CD4-positive, CD25-positive, alpha-beta regulatory T cell (primary cell): ENCODE results near the gene TIMP2. TPM values are rescaled to one million over a fixed set of nuclear protein-coding genes. Genes with fewer than 3 reads are reported as not detected.

Source experiments
- ATAC-seq, 2 donors: fragments of 150-1000 bp; cut with Tn5 transposase; one replicate each; pipeline ENCODE4 v1.10.0; 2021; ENCODE audit warnings: low read depth in 2 of 2, moderate number of reproducible peaks in 2 of 2, moderate library complexity in 1 of 2
- DNase-seq, 3 donors: peaks; one replicate each; pipeline versions ENCODE4 v3.0.0 to v3.0.0-alpha.2; 2012 to 2022; ENCODE audit warnings: mixed read lengths in 1 of 3
- H3K27ac ChIP-seq: one replicate; pipeline ENCODE4 v1.7.0; 2013; ENCODE audit warnings: mild to moderate bottlenecking, low read length; ENCODE audit not compliant: insufficient read depth, poor library complexity, severe bottlenecking
- H3K27me3 ChIP-seq: one replicate; pipeline ENCODE4 v1.7.0; 2013; ENCODE audit warnings: low read length; ENCODE audit not compliant: control insufficient read depth, insufficient read depth
- H3K36me3 ChIP-seq: one replicate; pipeline ENCODE4 v1.7.0; 2013; ENCODE audit warnings: mild to moderate bottlenecking, low read length, moderate library complexity; ENCODE audit not compliant: control insufficient read depth, insufficient read depth
- H3K4me1 ChIP-seq: 2 replicates; pipeline ENCODE4 v1.7.0; 2013; ENCODE audit warnings: mild to moderate bottlenecking, low read length; ENCODE audit not compliant: insufficient read depth, control insufficient read depth, poor library complexity, severe bottlenecking
- H3K4me3 ChIP-seq: one replicate; pipeline ENCODE4 v1.7.0; 2013; ENCODE audit warnings: low read depth, mild to moderate bottlenecking, low read length, moderate library complexity
- H3K9me3 ChIP-seq, 2 experiments: 1 replicate in 1 of 2; 2 replicates in 1 of 2; pipeline ENCODE4 v1.7.0; 2013; ENCODE audit warnings: low read length in 2 of 2, mild to moderate bottlenecking in 1 of 2, moderate library complexity in 1 of 2; ENCODE audit not compliant: control insufficient read depth in 2 of 2
- H3K27ac Mint-ChIP-seq, 3 donors: one replicate each; pipeline ENCODE4 v1.8.0; 2020 to 2022; ENCODE audit warnings: mild to moderate bottlenecking in 3 of 3, mixed read lengths in 3 of 3, moderate library complexity in 2 of 3
- H3K27me3 Mint-ChIP-seq: one replicate; pipeline ENCODE4 v1.8.0; 2022; ENCODE audit warnings: mild to moderate bottlenecking, mixed read lengths
- H3K36me3 Mint-ChIP-seq: one replicate; pipeline ENCODE4 v1.8.0; 2020; ENCODE audit warnings: mixed read lengths
- H3K4me1 Mint-ChIP-seq, 4 donors: one replicate each; pipeline ENCODE4 v1.8.0; 2020 to 2022; ENCODE audit warnings: mixed read lengths in 4 of 4, mild to moderate bottlenecking in 1 of 4
- H3K4me3 Mint-ChIP-seq, 4 donors: one replicate each; pipeline ENCODE4 v1.8.0; 2020 to 2022; ENCODE audit warnings: mild to moderate bottlenecking in 4 of 4, mixed read lengths in 4 of 4, moderate library complexity in 3 of 4
- H3K9me3 Mint-ChIP-seq, 7 donors: one replicate each; pipeline ENCODE4 v1.8.0; 2020 to 2022; ENCODE audit warnings: mixed read lengths in 7 of 7, mild to moderate bottlenecking in 3 of 7, moderate library complexity in 2 of 7
- polyA plus RNA-seq, 4 donors: library from polyadenylated mRNA; unstranded; fragments of 300-500 nt; fragmentation: Illumina TruSeq; gene quantifications; one replicate each; pipeline ENCODE4 v1.2.3, GENCODE V29; 2021
- total RNA-seq: library from RNA; stranded (reverse); gene quantifications from one replicate; pipeline ENCODE4 v1.2.3, GENCODE V29; 2022

Gene TIMP2
- total and polyA plus RNA-seq, 5 donors from 2014 or later, result 0.29 to 6.5 (median 0.40) TPM; not detected in 1

GRCh38 chr17:78862073-78863023, 62.8 kb downstream of the TIMP2 start:
- Histone ChIP-seq H3K27ac (no peak overlapping the region), H3K4me3 (no peak overlapping the region), H3K27me3 (no peaks in the 10 kb centered on the region), H3K4me1 (no peaks in the 10 kb centered on the region), H3K36me3 (no peaks in the 10 kb centered on the region), H3K9me3 (no peaks in the 10 kb centered on the region)
- Mint-ChIP-seq H3K27ac (no peak overlapping the region), H3K9me3 (no peaks in the 10 kb centered on the region), H3K27me3 (peaks cover 15% of the 10 kb centered on the region), H3K4me1 (peaks cover 0 to 5% (median 3%) of the 10 kb centered on the region in 4 donors), H3K36me3 (no peaks in the 10 kb centered on the region), H3K4me3 (no peak overlapping the region)
- DNase-seq (no peak), ATAC-seq (peak; percentile 38 to 39)

GRCh38 chr17:78861229-78861628, 64.0 kb downstream of the TIMP2 start:
- Histone ChIP-seq H3K4me3 (no peak overlapping the region), H3K27me3 (no peaks in the 10 kb centered on the region), H3K36me3 (no peaks in the 10 kb centered on the region), H3K9me3 (no peaks in the 10 kb centered on the region), H3K27ac (no peak overlapping the region), H3K4me1 (no peaks in the 10 kb centered on the region)
- ATAC-seq, result no peak
- no peaks in the 10 kb centered on the region for H3K9me3 Mint-ChIP-seq
- H3K27me3 Mint-ChIP-seq, result peaks cover 15% of the 10 kb centered on the region
- no peak overlapping the region for H3K4me3 Mint-ChIP-seq
- no peak overlapping the region for H3K27ac Mint-ChIP-seq
- peaks cover 0 to 5% (median 3%) of the 10 kb centered on the region in 4 donors for H3K4me1 Mint-ChIP-seq
- H3K36me3 Mint-ChIP-seq, result no peaks in the 10 kb centered on the region
- no peak for DNase-seq

GRCh38 chr17:78859051-78859450, 66.1 kb downstream of the TIMP2 start:
- Mint-ChIP-seq H3K9me3 (no peaks in the 10 kb centered on the region), H3K27me3 (peaks cover 9% of the 10 kb centered on the region), H3K4me1 (no peaks in the 10 kb centered on the region), H3K4me3 (no peak overlapping the region), H3K27ac (no peak overlapping the region), H3K36me3 (no peaks in the 10 kb centered on the region)
- Histone ChIP-seq H3K36me3 (no peaks in the 10 kb centered on the region), H3K27me3 (no peaks in the 10 kb centered on the region), H3K4me1 (no peaks in the 10 kb centered on the region), H3K9me3 (no peaks in the 10 kb centered on the region), H3K27ac (no peak overlapping the region), H3K4me3 (no peak overlapping the region)
- ATAC-seq, result no peak
- DNase-seq, result no peak

- H3K4me3 ChIP-seq, result no peak overlapping the region
- no peak overlapping the region for H3K27ac ChIP-seq
- ATAC-seq (no peak), DNase-seq (no peak)
- H3K4me1 ChIP-seq, result no peaks in the 10 kb centered on the region
- no peaks in the 10 kb centered on the region for H3K27me3 ChIP-seq
- H3K9me3 Mint-ChIP-seq, result no peaks in the 10 kb centered on the region
- H3K4me1 Mint-ChIP-seq, result no peaks in the 10 kb centered on the region
- no peaks in the 10 kb centered on the region for H3K36me3 Mint-ChIP-seq
- no peak overlapping the region for H3K27ac Mint-ChIP-seq
- peaks cover 5% of the 10 kb centered on the region for H3K27me3 Mint-ChIP-seq
- H3K4me3 Mint-ChIP-seq, result no peak overlapping the region
- no peaks in the 10 kb centered on the region for H3K9me3 ChIP-seq
- H3K36me3 ChIP-seq, result no peaks in the 10 kb centered on the region
Measured at GRCh38 chr17:78857266-78857665, 67.9 kb downstream of the TIMP2 start.

GRCh38 chr17:78855561-78856165, 69.5 kb downstream of the TIMP2 start:
- Histone ChIP-seq H3K4me3 (no peak overlapping the region), H3K4me1 (no peaks in the 10 kb centered on the region), H3K27ac (no peak overlapping the region), H3K9me3 (no peaks in the 10 kb centered on the region), H3K27me3 (no peaks in the 10 kb centered on the region), H3K36me3 (no peaks in the 10 kb centered on the region)
- Mint-ChIP-seq H3K36me3 (no peaks in the 10 kb centered on the region), H3K27me3 (no peaks in the 10 kb centered on the region), H3K27ac (no peak overlapping the region), H3K9me3 (no peaks in the 10 kb centered on the region), H3K4me3 (no peak overlapping the region), H3K4me1 (no peaks in the 10 kb centered on the region)
- DNase-seq, result no peak
- no peak for ATAC-seq

GRCh38 chr17:78854508-78854907, 70.7 kb downstream of the TIMP2 start:
- no peaks in the 10 kb centered on the region for H3K36me3 ChIP-seq
- no peaks in the 10 kb centered on the region for H3K9me3 Mint-ChIP-seq
- no peaks in the 10 kb centered on the region for H3K4me1 Mint-ChIP-seq
- ATAC-seq (no peak), DNase-seq (no peak)
- no peak overlapping the region for H3K27ac Mint-ChIP-seq
- H3K27ac ChIP-seq, result no peak overlapping the region
- no peaks in the 10 kb centered on the region for H3K27me3 ChIP-seq
- no peak overlapping the region for H3K4me3 Mint-ChIP-seq
- H3K4me1 ChIP-seq, result no peaks in the 10 kb centered on the region
- H3K4me3 ChIP-seq, result no peak overlapping the region
- no peaks in the 10 kb centered on the region for H3K36me3 Mint-ChIP-seq
- H3K27me3 Mint-ChIP-seq, result no peaks in the 10 kb centered on the region
- no peaks in the 10 kb centered on the region for H3K9me3 ChIP-seq

- no peaks in the 10 kb centered on the region for H3K36me3 ChIP-seq
- Mint-ChIP-seq H3K27ac (no peak overlapping the region), H3K9me3 (no peaks in the 10 kb centered on the region), H3K27me3 (no peaks in the 10 kb centered on the region), H3K4me3 (no peak overlapping the region), H3K4me1 (no peaks in the 10 kb centered on the region), H3K36me3 (no peaks in the 10 kb centered on the region)
- no peak overlapping the region for H3K27ac ChIP-seq
- no peaks in the 10 kb centered on the region for H3K4me1 ChIP-seq
- ATAC-seq, result no peak
- no peaks in the 10 kb centered on the region for H3K9me3 ChIP-seq
- no peak for DNase-seq
- H3K27me3 ChIP-seq, result no peaks in the 10 kb centered on the region
- H3K4me3 ChIP-seq, result no peak overlapping the region
Measured at GRCh38 chr17:78853926-78854394, 71.2 kb downstream of the TIMP2 start.
